ENCODE results near the gene TP53RK. TPM values are rescaled to one million over a fixed set of nuclear protein-coding genes. Genes with fewer than 3 reads are reported as not detected.

TP53RK gene
- total and polyA plus RNA-seq, 2 of the 13 experiments (the other 11 are each of a cell fraction or from before 2014, with no cell fraction given), result 12.9 to 25.5 TPM

GRCh38 chr20:46722450-46722849 is 33.2 kb upstream of the TP53RK start:
- Histone ChIP-seq H3K9me3 (ENCODE audit: low read length) (peaks cover 14% of the 10 kb centered on the region), H3K9ac (ENCODE audit: insufficient read depth, low read depth, low read length) (no peak overlapping the region), H3K27ac (ENCODE audit: extremely low read length, insufficient read depth, low read length) (no peak overlapping the region), H3K79me2 (ENCODE audit: insufficient read depth, low read length) (no peaks in the 10 kb centered on the region), H3K36me3 (replicated peaks in 1 of 2; ENCODE audit: control insufficient read depth in 1 of 2, insufficient read depth in 2 of 2, low read length in 2 of 2) (no peaks in the 10 kb centered on the region; a peak in 2 of 5 replicates), H3K4me1 (ENCODE audit: insufficient read depth, low read length) (no peaks in the 10 kb centered on the region), H3K27me3 (ENCODE audit: control insufficient read depth in 1 of 2, insufficient read depth in 2 of 2, low read length in 2 of 2) (no peaks in the 10 kb centered on the region), H3K4me3 (replicated peaks in 1 of 3; ENCODE audit: insufficient read depth in 1 of 3, low read depth in 2 of 3, low read length in 3 of 3) (no peak overlapping the region), H3K4me2 (ENCODE audit: low read depth, low read length) (no peak overlapping the region), H2AFZ (ENCODE audit: low read length) (no peak overlapping the region), H4K20me1 (ENCODE audit: insufficient read depth, low read length) (no peaks in the 10 kb centered on the region)
- no peak for TF ChIP-seq ZNF33A (CRISPR knock-in tag; IDR thresholded peaks at IDR 0.05; ENCODE audit: borderline replicate concordance)
- TF ChIP-seq TEF (CRISPR knock-in tag; IDR thresholded peaks at IDR 0.05), result no peak
- no peak for TF ChIP-seq ZNF597 (CRISPR knock-in tag; IDR thresholded peaks at IDR 0.05)
- no peak for TF ChIP-seq ZFP36L2 (CRISPR knock-in tag; IDR thresholded peaks at IDR 0.05)
- in situ Hi-C loops (cut with HindIII; ENCODE audit: extremely low pct_ligation_motif_present, low pct_unique_long_range_greater_than_20kb) (no loop called here), intact Hi-C loops (cut with micrococcal nuclease; ENCODE audit: unreplicated experiment) (no loop called here)
- ATAC-seq, result no peak
- no TSS peak for BruUV-seq (replicated peaks)
- CTCF ChIA-PET (ENCODE audit: low intra/inter-chr PET ratio, low total read pairs), result no interaction called here
- POLR2A ChIA-PET, result no interaction called here
- 60% methylated on average over 2 of the region's 2 CpGs for WGBS (ENCODE audit: low lambda C conversion rate)
- no peak for FAIRE-seq
- DNase-seq (ENCODE audit: low spot score), result no peak

- TF ChIP-seq KLF11 (CRISPR knock-in tag; IDR thresholded peaks at IDR 0.05) (no peak), U2AF2 (IDR thresholded peaks at IDR 0.05; ENCODE audit: low read depth, low read length) (no peak), ZFP41 (CRISPR knock-in tag; IDR thresholded peaks at IDR 0.05; ENCODE audit: borderline replicate concordance) (no peak)
- ATAC-seq, result no peak
Measured at GRCh38 chr20:46721476-46721875, 32.2 kb upstream of the TP53RK start.

More at GRCh38 chr20:46721476-46721875, 32.2 kb upstream of the TP53RK start:
- CTCF ChIA-PET (ENCODE audit: low intra/inter-chr PET ratio, low total read pairs), result no interaction called here
- Histone ChIP-seq H3K4me1 (ENCODE audit: insufficient read depth, low read length) (no peaks in the 10 kb centered on the region), H3K9ac (ENCODE audit: insufficient read depth, low read depth, low read length) (no peak overlapping the region), H3K27ac (ENCODE audit: extremely low read length, insufficient read depth, low read length) (no peak overlapping the region), H3K36me3 (replicated peaks in 1 of 2; ENCODE audit: control insufficient read depth in 1 of 2, insufficient read depth in 2 of 2, low read length in 2 of 2) (no peaks in the 10 kb centered on the region; a peak in 2 of 5 replicates), H3K9me3 (ENCODE audit: low read length) (peaks cover 14% of the 10 kb centered on the region), H3K79me2 (ENCODE audit: insufficient read depth, low read length) (no peaks in the 10 kb centered on the region), H3K4me3 (replicated peaks in 1 of 3; ENCODE audit: insufficient read depth in 1 of 3, low read depth in 2 of 3, low read length in 3 of 3) (no peak overlapping the region), H3K4me2 (ENCODE audit: low read depth, low read length) (no peak overlapping the region), H2AFZ (ENCODE audit: low read length) (no peak overlapping the region), H4K20me1 (ENCODE audit: insufficient read depth, low read length) (no peaks in the 10 kb centered on the region), H3K27me3 (ENCODE audit: control insufficient read depth in 1 of 2, insufficient read depth in 2 of 2, low read length in 2 of 2) (no peaks in the 10 kb centered on the region)
- 73% methylated on average over 1 of the region's 1 CpG for WGBS (ENCODE audit: low lambda C conversion rate)
- DNase-seq (ENCODE audit: low spot score), result no peak
- BruUV-seq (replicated peaks), result no TSS peak
- in situ Hi-C loops (cut with HindIII; ENCODE audit: extremely low pct_ligation_motif_present, low pct_unique_long_range_greater_than_20kb), result no loop called here
- FAIRE-seq, result no peak
- POLR2A ChIA-PET, result no interaction called here
- intact Hi-C loops (cut with micrococcal nuclease; ENCODE audit: unreplicated experiment), result no loop called here

All from HepG2 (cell line).